Measurements from ENCODE around the gene RSPRY1.

The RSPRY1 gene

DNA sequence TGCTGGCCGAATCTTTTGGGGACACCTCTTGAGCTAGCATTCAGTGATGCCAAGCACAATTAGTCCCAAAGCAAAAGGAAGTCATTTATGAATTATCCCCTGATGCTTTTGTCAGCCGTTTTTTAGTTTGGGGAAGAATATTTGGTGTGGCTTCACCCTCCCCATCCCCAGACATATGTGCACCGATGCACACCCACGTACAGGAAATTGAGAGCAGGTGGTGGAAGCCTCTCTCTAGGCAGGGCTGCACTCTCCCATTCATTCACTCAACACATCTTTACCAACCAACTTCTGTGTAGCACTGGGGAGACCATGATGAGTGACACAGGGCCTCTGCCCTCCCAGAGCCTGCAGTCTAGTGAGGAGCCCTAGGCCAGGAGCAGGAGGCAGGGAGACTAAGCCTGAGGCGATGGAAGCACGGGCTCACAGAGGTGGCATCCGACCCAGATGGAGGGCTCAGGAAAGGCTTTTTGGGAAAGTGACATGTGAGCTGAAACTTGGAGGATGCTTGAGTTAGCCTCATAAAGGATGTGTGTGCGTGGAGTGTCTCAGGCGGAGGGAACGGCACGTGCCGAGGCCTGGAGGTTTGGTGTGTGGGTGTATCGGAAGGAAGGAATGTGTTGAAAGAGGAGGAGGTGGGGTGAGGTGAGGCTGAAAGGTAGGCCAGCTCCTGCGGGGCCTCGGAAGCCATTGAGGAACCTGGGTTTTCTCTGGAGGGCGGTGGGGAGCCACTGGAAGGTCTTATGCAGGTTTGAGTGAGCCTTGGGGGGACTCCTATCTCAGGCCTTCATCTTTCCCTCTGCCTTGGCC, 44.1 kb upstream of the RSPRY1 start:
- peak; percentile 58 for DNase-seq (ENCODE audit: low spot score)
- in situ Hi-C loops (cut with MboI; ENCODE audit: low pct_unique_long_range_greater_than_20kb, low sequenced_read_pairs, unreplicated experiment): no loop called here
- TF ChIP-seq, protein P1, sequence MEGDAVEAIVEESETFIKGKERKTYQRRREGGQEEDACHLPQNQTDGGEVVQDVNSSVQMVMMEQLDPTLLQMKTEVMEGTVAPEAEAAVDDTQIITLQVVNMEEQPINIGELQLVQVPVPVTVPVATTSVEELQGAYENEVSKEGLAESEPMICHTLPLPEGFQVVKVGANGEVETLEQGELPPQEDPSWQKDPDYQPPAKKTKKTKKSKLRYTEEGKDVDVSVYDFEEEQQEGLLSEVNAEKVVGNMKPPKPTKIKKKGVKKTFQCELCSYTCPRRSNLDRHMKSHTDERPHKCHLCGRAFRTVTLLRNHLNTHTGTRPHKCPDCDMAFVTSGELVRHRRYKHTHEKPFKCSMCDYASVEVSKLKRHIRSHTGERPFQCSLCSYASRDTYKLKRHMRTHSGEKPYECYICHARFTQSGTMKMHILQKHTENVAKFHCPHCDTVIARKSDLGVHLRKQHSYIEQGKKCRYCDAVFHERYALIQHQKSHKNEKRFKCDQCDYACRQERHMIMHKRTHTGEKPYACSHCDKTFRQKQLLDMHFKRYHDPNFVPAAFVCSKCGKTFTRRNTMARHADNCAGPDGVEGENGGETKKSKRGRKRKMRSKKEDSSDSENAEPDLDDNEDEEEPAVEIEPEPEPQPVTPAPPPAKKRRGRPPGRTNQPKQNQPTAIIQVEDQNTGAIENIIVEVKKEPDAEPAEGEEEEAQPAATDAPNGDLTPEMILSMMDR (IDR thresholded peaks at IDR 0.05; ENCODE audit: extremely low read depth, insufficient read depth, missing control alignments): no peak

DNA sequence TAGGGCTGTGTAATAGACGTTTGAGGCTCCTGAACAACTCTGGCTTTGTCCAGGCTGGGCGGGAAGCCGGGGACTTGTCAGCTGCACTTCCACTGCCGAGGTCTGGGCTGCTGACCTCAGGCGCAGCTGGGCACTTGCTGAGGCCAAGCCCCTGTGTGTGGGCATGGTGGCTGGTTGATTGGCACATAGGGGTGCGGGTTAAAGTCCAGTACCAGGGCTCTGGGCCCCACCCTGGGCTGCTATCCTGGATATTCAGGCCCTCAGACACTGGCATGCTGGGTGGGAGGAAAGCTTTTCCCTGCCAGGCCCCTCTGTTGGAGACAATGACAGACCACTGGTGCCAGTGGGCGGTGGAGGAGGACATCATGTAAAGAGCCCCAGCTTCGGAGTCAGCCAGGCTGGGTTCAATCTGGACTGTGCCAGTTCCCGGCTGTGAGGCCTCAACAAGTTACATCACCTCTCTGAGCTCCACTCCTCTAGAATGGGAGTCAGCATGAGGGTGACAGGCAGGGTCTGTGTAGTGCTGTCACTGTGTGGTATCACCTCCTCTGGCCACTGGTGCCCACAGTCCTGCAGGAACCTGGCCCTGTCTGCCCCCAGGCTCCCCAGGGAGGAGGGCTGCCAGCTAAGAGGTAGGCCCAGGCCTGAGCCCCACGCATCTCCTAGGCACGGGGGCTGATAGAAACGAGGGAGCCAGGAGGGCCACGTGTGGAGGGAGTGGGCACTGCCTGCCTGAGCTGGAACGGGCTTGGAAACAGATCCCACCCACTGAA, 42.8 kb upstream of the RSPRY1 start:
- in situ Hi-C loops (cut with MboI; ENCODE audit: low pct_unique_long_range_greater_than_20kb, low sequenced_read_pairs, unreplicated experiment): no loop called here

DNA sequence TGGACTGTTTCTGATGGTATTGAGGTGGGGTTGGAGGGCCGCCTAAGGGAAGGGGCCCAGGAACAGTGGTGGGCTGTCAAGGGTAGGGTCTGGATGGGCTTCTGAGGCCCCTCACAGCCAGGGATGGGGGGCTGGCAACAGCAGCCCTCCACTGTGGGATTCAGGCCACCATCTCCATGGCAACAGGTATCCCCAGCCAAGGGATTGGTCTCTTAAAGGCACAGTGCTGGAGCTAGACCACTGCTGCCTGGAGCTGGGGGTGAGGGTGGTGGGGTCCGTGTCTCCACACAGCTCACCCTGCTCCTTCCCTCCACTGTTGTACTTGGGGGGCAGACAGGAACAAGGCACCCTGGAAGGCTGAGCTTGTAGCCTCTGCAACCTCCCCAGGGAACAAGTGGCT, 42.1 kb upstream of the RSPRY1 start:
- in situ Hi-C loops (cut with MboI; ENCODE audit: low pct_unique_long_range_greater_than_20kb, low sequenced_read_pairs, unreplicated experiment): no loop called here
- DNase-seq (ENCODE audit: low spot score): no peak
- TF ChIP-seq, protein P1 (IDR thresholded peaks at IDR 0.05; ENCODE audit: extremely low read depth, insufficient read depth, missing control alignments): no peak

More for the DNA sequence above, 42.8 kb upstream of the RSPRY1 start:
- no peak for DNase-seq (ENCODE audit: low spot score)
- TF ChIP-seq, protein P1 (IDR thresholded peaks at IDR 0.05; ENCODE audit: extremely low read depth, insufficient read depth, missing control alignments): no peak

DNA sequence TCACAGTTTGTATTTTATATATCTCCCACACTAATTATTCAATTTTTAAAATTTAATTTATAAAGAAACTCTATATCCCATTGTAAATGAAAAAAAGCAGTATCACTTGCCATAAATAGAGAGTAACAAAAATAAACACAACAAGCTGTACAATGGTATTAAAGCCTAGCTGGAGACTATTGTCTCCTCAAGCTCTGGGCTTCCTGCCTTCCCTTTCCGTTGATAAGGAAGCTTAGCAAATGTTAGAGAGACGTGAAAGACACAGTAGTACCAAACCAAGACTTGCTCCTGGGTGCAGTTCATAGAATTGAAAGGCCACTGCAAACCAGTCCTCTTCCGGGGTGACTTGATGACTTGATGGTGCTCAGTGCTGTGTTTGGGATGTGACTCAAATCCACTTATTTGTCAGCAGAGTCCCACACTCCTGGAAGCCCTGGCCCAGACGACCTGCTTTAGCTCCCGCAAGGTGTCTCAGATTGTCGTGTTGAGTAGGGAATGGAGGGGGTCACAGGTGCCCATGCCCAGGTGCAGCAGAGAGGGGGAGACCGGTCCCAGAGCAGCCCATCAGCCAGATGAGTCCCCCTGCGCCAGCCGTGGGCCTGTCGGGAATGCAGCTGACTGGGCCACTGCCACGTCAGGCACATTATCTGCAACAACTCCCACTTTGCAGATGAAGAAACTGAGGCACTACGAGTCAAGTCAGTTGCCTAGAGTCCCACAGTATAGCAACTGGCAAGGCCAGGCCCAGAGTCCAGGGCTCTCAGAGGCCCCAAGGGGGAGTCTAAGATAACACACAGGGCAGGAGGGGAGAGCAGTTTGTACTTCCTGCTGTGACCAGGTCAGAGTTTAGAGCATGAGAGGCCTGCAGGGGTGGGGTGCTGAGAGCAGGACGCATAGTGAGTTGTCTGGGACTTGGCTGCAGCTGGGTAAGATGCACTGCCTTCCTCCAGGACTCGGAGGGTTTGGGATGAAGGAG, 40.8 kb upstream of the RSPRY1 start:
- in situ Hi-C loops (cut with MboI; ENCODE audit: low pct_unique_long_range_greater_than_20kb, low sequenced_read_pairs, unreplicated experiment): no loop called here
- no peak for DNase-seq (ENCODE audit: low spot score)
- TF ChIP-seq, protein P1 (IDR thresholded peaks at IDR 0.05; ENCODE audit: extremely low read depth, insufficient read depth, missing control alignments): no peak

DNA sequence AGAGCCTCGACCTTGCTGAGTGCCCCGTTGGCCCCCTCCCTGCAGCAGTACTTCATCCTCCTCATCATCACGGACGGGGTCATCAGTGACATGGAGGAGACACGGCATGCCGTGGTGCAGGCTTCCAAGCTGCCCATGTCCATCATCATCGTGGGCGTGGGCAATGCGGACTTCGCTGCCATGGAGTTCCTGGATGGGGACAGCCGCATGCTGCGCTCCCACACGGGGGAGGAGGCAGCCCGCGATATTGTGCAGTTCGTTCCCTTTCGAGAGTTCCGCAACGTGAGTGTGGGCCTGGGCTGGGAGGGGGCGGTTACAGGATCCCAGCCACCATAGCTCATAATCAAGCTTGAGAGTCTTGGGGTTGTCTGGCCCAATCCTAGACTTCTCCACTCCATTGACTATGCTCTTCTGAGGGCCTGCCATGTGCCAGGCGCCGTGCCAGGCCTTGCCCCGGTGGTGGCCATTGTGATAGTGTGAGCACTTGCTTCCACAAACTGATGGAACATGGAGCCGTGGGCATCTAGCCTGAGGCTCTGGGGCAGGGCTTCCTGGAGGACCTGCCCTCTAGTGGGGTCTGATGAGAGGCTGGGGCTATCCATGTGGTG, 40.0 kb upstream of the RSPRY1 start:
- in situ Hi-C loops (cut with MboI; ENCODE audit: low pct_unique_long_range_greater_than_20kb, low sequenced_read_pairs, unreplicated experiment): no loop called here
- DNase-seq (ENCODE audit: low spot score): no peak
- TF ChIP-seq, protein P1 (IDR thresholded peaks at IDR 0.05; ENCODE audit: extremely low read depth, insufficient read depth, missing control alignments): no peak
